ENCODE measurements around the gene RGS3. TPM values are rescaled to one million over a fixed set of nuclear protein-coding genes. Genes with fewer than 3 reads are reported as not detected.

RGS3 gene
- total and polyA plus RNA-seq, 2 of the 13 experiments (the other 11 are each of a cell fraction or from before 2014, with no cell fraction given), result 17.1 to 28.8 TPM

DNA sequence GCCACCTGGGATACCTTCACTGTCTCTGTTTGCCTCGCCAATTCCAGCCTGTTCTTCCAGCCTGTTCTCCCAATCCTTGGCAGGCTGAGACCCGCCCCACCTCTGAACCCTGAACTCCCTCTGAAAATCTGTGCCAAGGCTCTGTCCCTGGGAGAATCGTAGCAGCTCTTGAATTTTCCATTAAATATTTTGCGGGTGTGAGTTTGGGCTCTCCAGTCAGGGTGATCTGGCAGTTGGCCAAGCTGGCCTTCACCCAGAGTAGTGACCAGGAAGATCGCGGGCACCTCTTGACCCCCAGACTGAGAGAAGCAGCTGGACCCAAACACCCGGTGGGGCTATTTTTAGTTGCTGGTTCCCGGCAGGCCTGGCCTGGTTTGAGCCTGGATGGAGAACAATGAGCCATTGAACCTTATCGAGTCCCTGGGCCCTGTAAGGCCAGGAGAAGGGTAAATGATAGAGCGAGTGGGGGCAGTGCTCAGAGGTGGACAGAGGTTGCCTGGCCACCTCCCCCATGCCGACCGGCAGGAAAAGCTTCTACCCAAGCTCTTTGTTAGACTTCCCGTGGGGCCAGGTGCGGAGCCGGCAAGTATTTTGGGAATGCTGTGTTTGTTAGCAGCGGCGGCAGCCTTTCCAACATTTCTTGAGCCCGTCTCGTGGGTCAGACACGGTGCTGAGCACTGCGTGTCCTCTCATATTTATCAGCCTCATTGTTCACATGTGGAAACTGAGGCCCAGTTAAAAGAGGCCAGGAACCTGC is 146.2 kb downstream of the RGS3 start (continued):
- 0 out of 2 replicates have a peak, but pooled peaks have one; percentile 49 for TF ChIP-seq ZNF318 (CRISPR knock-in tag; IDR thresholded peaks at IDR 0.05)
- peak; percentile 59; the same call in 1 of the 2 replicates for TF ChIP-seq SIX4 (CRISPR knock-in tag; IDR thresholded peaks at IDR 0.05)
- TF ChIP-seq ZNF746 (CRISPR knock-in tag; IDR thresholded peaks at IDR 0.05), result peak; percentile 89
- no peak for TF ChIP-seq PTBP1 (IDR thresholded peaks at IDR 0.05; ENCODE audit: low read depth, low read length, poor library complexity, severe bottlenecking)
- no peak for TF ChIP-seq PAWR (CRISPR knock-in tag; IDR thresholded peaks at IDR 0.05; ENCODE audit: borderline replicate concordance)
- no peak for TF ChIP-seq ZNF225 (CRISPR knock-in tag; IDR thresholded peaks at IDR 0.05)
- peak; percentile 65 for TF ChIP-seq KDM2A (CRISPR knock-in tag; IDR thresholded peaks at IDR 0.05; ENCODE audit: borderline replicate concordance, low read depth)
- TF ChIP-seq ZNF616 (CRISPR knock-in tag; IDR thresholded peaks at IDR 0.05; ENCODE audit: low read depth), result no peak
- peak; percentile 83 for TF ChIP-seq ZNF431 (CRISPR knock-in tag; IDR thresholded peaks at IDR 0.05; ENCODE audit: borderline replicate concordance, low read depth)
- no peak; the same call in 1 of the 2 replicates for TF ChIP-seq NFKBIZ (CRISPR knock-in tag; IDR thresholded peaks at IDR 0.05)
- TF ChIP-seq, protein P1, sequence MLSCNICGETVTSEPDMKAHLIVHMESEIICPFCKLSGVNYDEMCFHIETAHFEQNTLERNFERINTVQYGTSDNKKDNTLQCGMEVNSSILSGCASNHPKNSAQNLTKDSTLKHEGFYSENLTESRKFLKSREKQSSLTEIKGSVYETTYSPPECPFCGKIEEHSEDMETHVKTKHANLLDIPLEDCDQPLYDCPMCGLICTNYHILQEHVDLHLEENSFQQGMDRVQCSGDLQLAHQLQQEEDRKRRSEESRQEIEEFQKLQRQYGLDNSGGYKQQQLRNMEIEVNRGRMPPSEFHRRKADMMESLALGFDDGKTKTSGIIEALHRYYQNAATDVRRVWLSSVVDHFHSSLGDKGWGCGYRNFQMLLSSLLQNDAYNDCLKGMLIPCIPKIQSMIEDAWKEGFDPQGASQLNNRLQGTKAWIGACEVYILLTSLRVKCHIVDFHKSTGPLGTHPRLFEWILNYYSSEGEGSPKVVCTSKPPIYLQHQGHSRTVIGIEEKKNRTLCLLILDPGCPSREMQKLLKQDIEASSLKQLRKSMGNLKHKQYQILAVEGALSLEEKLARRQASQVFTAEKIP (CRISPR knock-in tag; IDR thresholded peaks at IDR 0.05; ENCODE audit: borderline replicate concordance), result no peak
- TF ChIP-seq SPEN (CRISPR knock-in tag; IDR thresholded peaks at IDR 0.05; ENCODE audit: low read depth), result peak; percentile 71
- no peak for TF ChIP-seq CHCHD3 (CRISPR knock-in tag; IDR thresholded peaks at IDR 0.05)
- TF ChIP-seq RFXAP (CRISPR knock-in tag; IDR thresholded peaks at IDR 0.05; ENCODE audit: borderline replicate concordance), result no peak
- no peak for TF ChIP-seq ZNF841 (CRISPR knock-in tag; IDR thresholded peaks at IDR 0.05; ENCODE audit: borderline replicate concordance)
- no peak for TF ChIP-seq TRIM24 (CRISPR knock-in tag; IDR thresholded peaks at IDR 0.05)
- no peak for TF ChIP-seq PCBP2 (optimal IDR thresholded peaks at IDR 0.05; ENCODE audit: low read depth, low read length, poor library complexity, severe bottlenecking)
- no peak for TF ChIP-seq ZFP41 (CRISPR knock-in tag; IDR thresholded peaks at IDR 0.05; ENCODE audit: borderline replicate concordance)
- no peak for TF ChIP-seq ZNF530 (CRISPR knock-in tag; IDR thresholded peaks at IDR 0.05; ENCODE audit: low read depth)
